ENCODE results near the gene EPHB6. TPM values are rescaled to one million over a fixed set of nuclear protein-coding genes. Genes with fewer than 3 reads are reported as not detected.

The EPHB6 gene
- polyA plus RNA-seq, 6 donors from 2014 or later, result 10.0 to 32.4 (median 19.0) TPM

GRCh38 chr7:142870566-142871259, 15.8 kb downstream of the EPHB6 start:
- H3K27me3 Mint-ChIP-seq, result peaks cover 0 to 9% (median 3%) of the 10 kb centered on the region in 3 donors
- peaks cover 0 to 5% (median 0%) of the 10 kb centered on the region in 3 donors for H3K4me1 Mint-ChIP-seq
- no peak for DNase-seq
- H3K4me3 Mint-ChIP-seq, result no peak overlapping the region
- peaks cover 0 to 2% (median 0%) of the 10 kb centered on the region in 7 donors for H3K9me3 Mint-ChIP-seq
- no peak overlapping the region for H3K27ac Mint-ChIP-seq
- ATAC-seq (ENCODE audit: low read depth in 2 of 2), result no peak
- H3K36me3 Mint-ChIP-seq, result peaks cover 9 to 11% of the 10 kb centered on the region in 2 donors

DNA sequence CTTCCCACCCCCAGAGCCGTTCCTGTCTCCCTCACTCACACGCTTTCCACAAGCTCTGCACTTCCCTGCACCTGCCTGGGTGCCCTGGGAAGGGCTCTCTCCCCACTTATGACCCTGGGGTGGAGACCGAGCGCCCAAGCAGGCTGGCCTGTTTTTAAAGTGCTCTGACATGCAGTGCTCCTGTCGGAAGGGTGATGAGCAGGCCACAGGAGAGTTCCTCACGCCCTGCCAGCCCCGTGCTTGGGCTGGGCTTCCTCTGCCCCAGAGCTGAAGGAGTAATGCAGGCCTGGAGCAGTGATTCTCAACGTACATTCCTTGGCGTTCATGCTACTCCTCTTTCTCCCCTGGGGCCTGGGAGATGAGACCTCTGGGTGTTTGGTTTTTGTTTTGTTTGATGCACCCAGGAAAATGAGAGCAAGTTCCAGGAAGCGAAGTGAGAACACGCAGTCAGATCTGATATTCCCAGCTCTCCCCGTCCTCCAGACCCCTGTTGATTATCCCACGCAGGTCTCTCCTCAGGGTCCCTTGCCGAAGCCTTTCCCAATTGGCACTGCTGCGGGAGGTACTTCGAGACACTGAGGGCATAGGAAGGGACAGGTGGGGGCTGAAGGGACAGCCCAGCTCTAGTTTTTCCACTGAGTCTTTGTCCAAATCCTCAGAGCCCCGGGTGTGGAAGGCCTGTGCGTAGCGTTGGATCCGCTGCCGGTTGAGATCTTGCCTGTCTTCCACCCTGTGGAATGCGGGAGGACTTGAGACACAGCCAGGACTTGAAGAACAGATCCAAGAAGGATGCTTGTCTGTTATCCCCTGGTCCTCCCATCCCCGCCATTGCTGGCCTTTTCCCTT, 16.6 kb downstream of the EPHB6 start:
- H3K27me3 Mint-ChIP-seq, result peaks cover 0 to 17% (median 11%) of the 10 kb centered on the region in 3 donors
- H3K27ac Mint-ChIP-seq, result no peak overlapping the region
- no peak overlapping the region for H3K4me3 Mint-ChIP-seq
- DNase-seq, result no peak
- peaks cover 0 to 5% (median 0%) of the 10 kb centered on the region in 3 donors for H3K4me1 Mint-ChIP-seq
- H3K9me3 Mint-ChIP-seq, result peaks cover 0 to 2% (median 0%) of the 10 kb centered on the region in 7 donors
- peaks cover 9 to 11% of the 10 kb centered on the region in 2 donors for H3K36me3 Mint-ChIP-seq
- ATAC-seq (ENCODE audit: low read depth in 2 of 2), result no peak

DNA sequence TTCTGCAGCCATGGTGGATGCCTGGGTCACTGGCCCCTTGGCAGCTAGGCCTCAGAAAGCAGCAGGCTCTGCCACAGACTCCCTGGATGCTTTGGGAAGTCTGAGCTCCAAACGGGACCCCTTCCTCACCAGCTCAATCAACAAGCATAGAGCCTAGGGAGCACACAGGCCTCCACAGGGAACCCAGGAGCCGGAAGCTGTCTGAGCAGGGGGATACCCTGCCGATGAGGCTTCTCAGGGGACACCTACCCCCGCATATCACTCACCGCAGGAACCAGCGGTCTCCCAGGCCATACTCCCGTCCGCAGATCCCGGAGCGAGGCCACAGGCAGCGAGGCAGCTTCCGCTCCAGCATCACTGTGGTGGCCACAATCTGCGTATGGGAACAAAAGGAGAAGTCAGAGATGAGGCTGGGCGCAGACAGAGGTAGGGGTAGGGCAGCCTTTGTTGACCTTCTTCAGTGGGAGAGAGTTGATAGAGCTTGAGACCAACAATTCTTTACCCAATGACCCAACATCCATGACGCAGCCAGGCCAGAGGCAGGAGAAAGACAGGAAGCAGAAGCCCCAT, 17.3 kb downstream of the EPHB6 start:
- H3K27me3 Mint-ChIP-seq, result peaks cover 0 to 19% (median 18%) of the 10 kb centered on the region in 3 donors
- H3K4me1 Mint-ChIP-seq, result peaks cover 0 to 5% (median 0%) of the 10 kb centered on the region in 3 donors
- H3K27ac Mint-ChIP-seq, result peak overlapping the region in 1 of 6 donors; percentile 87
- H3K36me3 Mint-ChIP-seq, result peaks cover 9 to 11% of the 10 kb centered on the region in 2 donors
- H3K9me3 Mint-ChIP-seq, result peaks cover 0 to 2% (median 0%) of the 10 kb centered on the region in 7 donors
- H3K4me3 Mint-ChIP-seq, result no peak overlapping the region
- ATAC-seq (ENCODE audit: low read depth in 2 of 2), result no peak
- no peak for DNase-seq

DNA sequence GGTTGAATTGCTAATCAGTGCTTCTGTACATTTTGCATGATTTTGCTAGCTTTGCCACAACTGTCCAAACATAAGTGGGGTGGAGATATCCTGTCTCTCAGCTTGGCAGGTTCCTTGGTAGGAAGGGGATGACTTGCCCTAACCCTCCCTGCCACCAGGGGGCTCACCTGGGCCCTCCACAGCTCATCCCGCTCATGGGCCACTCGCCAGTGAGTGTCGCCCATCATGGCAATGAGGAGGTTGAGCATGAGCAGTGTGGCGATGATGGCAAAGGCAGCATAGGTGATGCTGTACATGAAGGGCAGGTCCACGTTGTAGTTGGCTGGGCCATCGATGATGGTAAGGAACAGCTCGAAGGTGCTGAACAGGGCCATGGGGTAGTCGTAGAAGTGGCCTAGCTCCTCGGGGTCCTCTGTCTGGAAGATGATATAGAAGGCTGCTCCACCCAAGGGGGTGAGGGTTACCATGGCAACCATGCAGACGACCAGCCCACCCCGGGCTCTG, 18.5 kb downstream of the EPHB6 start:
- H3K27me3 Mint-ChIP-seq, result peaks cover 0 to 28% (median 19%) of the 10 kb centered on the region in 3 donors
- H3K27ac Mint-ChIP-seq, result peak overlapping the region in 1 of 6 donors; percentile 39
- DNase-seq (no peak), ATAC-seq (ENCODE audit: low read depth in 2 of 2) (no peak)
- no peak overlapping the region for H3K4me3 Mint-ChIP-seq
- H3K9me3 Mint-ChIP-seq, result peaks cover 0 to 2% (median 0%) of the 10 kb centered on the region in 7 donors
- H3K36me3 Mint-ChIP-seq, result peaks cover 9 to 11% of the 10 kb centered on the region in 2 donors
- peaks cover 0 to 5% (median 0%) of the 10 kb centered on the region in 3 donors for H3K4me1 Mint-ChIP-seq

- H3K9me3 Mint-ChIP-seq, result peaks cover 0 to 2% (median 0%) of the 10 kb centered on the region in 7 donors
- DNase-seq (no peak), ATAC-seq (ENCODE audit: low read depth in 2 of 2) (no peak)
- H3K4me1 Mint-ChIP-seq, result peaks cover 0 to 5% (median 0%) of the 10 kb centered on the region in 3 donors
- no peak overlapping the region for H3K4me3 Mint-ChIP-seq
- no peak overlapping the region for H3K27ac Mint-ChIP-seq
- H3K27me3 Mint-ChIP-seq, result peaks cover 0 to 31% (median 19%) of the 10 kb centered on the region in 3 donors
- peaks cover 9 to 11% of the 10 kb centered on the region in 2 donors for H3K36me3 Mint-ChIP-seq
Observed at GRCh38 chr7:142873871-142874270, 19.0 kb downstream of the EPHB6 start.

GRCh38 chr7:142874409-142874808, 19.5 kb downstream of the EPHB6 start:
- Mint-ChIP-seq H3K9me3 (peaks cover 0 to 2% (median 0%) of the 10 kb centered on the region in 7 donors), H3K4me3 (no peak overlapping the region), H3K27ac (no peak overlapping the region), H3K36me3 (peaks cover 7 to 10% of the 10 kb centered on the region in 2 donors), H3K27me3 (peaks cover 0 to 34% (median 19%) of the 10 kb centered on the region in 3 donors), H3K4me1 (peaks cover 0 to 5% (median 0%) of the 10 kb centered on the region in 3 donors)
- no peak for ATAC-seq (ENCODE audit: low read depth in 2 of 2)
- no peak for DNase-seq

- no peak overlapping the region for H3K4me3 Mint-ChIP-seq
Observed at GRCh38 chr7:142874837-142875236, 20.0 kb downstream of the EPHB6 start.

GRCh38 chr7:142875456-142875855, 20.6 kb downstream of the EPHB6 start:
- H3K27ac Mint-ChIP-seq, result peak overlapping the region in 1 of 6 donors; percentile 35
- H3K4me1 Mint-ChIP-seq, result peaks cover 0 to 5% (median 0%) of the 10 kb centered on the region in 3 donors
- no peak for ATAC-seq (ENCODE audit: low read depth in 2 of 2)
- H3K27me3 Mint-ChIP-seq, result peaks cover 0 to 43% (median 19%) of the 10 kb centered on the region in 3 donors
- DNase-seq, result no peak
- no peaks in the 10 kb centered on the region for H3K36me3 Mint-ChIP-seq
- H3K4me3 Mint-ChIP-seq, result no peak overlapping the region
- H3K9me3 Mint-ChIP-seq, result no peaks in the 10 kb centered on the region

More at GRCh38 chr7:142874837-142875236, 20.0 kb downstream of the EPHB6 start:
- peaks cover 0 to 2% (median 0%) of the 10 kb centered on the region in 7 donors for H3K9me3 Mint-ChIP-seq
- no peak overlapping the region for H3K27ac Mint-ChIP-seq
- no peak for ATAC-seq (ENCODE audit: low read depth in 2 of 2)
- peaks cover 0 to 5% (median 0%) of the 10 kb centered on the region in 3 donors for H3K4me1 Mint-ChIP-seq
- peaks cover 0 to 38% (median 19%) of the 10 kb centered on the region in 3 donors for H3K27me3 Mint-ChIP-seq
- DNase-seq, result no peak
- peaks cover 3 to 6% of the 10 kb centered on the region in 2 donors for H3K36me3 Mint-ChIP-seq

DNA sequence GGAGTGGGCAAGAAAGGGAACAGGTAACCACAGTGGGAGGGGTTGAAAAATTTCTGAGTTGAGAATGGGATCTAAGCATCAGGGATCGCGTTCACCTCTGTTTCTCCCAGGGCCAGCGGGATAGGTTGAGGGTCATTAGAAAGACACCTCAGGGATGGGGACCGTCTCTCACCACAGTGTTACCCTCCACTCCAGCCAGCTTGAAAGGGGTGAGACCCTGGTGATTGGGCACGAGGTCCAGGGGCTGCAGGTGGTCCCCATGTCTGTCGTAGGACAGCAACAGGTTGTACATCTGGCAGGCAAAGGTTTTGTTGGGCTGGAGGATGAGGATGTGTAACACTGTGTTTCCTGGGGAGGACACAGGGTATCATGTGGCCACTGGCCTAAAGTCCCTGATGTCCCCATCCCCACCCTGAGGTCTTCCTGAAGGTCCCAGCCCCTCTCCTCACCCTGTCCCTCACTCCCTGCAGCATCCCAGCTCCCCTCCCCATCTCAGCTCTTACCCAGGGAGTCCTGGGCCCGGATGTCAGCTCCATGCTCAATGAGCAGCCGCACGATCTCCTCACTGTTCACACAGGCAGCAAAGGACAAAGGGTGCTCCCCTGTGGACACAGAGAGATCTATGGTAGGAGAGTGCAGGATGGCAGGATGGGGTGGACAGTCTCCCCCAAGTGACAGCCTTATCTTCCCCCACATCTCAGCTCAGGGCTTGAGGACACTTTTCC, 21.5 kb downstream of the EPHB6 start:
- Mint-ChIP-seq H3K27me3 (peaks cover 5 to 50% (median 19%) of the 10 kb centered on the region in 3 donors), H3K4me3 (no peak overlapping the region), H3K9me3 (no peaks in the 10 kb centered on the region), H3K27ac (peak overlapping the region in 2 of 6 donors; percentile 22 to 84), H3K36me3 (no peaks in the 10 kb centered on the region), H3K4me1 (peaks cover 0 to 5% (median 0%) of the 10 kb centered on the region in 3 donors)
- ATAC-seq (ENCODE audit: low read depth in 2 of 2) (no peak), DNase-seq (no peak)

DNA sequence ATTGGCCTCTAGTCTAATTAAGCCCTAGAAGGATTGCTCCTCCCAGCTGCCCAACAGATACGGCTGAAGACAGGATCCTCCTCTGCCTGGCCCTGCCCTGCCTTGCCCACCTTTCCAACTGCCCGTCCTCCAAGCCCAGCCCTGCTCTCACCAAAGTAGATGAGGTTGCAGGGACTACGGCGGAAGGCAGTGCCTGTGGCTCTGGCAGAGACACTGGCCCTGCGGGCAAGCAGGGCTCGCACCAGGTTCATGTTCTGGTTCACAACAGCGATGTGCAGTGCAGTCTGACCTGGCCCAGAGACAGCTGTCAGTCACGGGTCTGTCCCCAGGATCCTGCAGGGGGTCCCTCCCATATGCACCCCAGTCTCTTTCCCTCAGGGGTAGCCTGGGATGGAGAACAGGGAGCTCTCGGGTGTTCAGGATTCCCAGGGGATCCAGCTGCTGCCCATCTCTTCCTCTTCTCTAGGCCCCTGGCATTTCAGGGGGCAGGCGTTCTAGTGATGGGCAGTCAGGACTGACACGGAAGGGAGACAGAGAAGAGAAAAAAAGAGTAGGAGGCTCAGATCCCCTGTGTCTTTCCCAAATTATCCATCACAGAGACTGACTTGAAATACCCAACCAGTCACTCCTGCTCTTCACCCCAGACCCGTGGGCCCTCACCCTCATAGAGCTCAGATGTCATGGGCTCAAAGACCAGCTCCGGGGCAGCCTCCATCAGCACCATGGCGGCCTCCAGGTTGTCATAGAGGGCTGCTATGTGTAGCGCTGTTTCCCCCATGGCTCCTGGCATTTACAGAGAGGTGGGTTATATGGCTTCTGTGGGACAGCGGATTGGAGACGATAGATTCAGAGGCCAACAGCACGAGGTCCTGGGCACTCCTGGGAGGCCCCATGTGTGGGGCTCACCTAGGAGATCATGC, 22.4 kb downstream of the EPHB6 start:
- Mint-ChIP-seq H3K4me3 (no peak overlapping the region), H3K9me3 (no peaks in the 10 kb centered on the region), H3K4me1 (peaks cover 0 to 5% (median 0%) of the 10 kb centered on the region in 3 donors), H3K36me3 (no peaks in the 10 kb centered on the region), H3K27ac (no peak overlapping the region), H3K27me3 (peaks cover 5 to 56% (median 19%) of the 10 kb centered on the region in 3 donors)
- DNase-seq, result no peak
- ATAC-seq (ENCODE audit: low read depth in 2 of 2), result no peak

DNA sequence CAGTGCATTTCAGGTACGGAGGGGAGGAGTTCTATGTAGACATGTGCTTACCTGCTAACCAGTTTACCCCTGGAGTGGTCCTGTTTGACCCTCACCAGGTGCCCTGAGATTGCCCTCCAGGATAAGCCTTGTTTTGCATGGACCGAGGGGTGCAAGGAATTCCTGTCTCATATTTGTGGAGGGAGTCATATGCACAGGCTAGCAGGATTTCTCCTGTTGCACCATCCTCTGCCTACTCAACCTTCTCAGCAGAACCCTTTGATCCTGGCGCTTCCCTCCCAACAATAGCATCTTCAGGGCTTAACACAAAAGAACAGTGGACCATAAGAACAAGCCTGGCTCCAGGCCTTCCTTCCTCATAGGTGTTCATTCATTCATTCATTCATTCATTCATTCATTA, 23.4 kb downstream of the EPHB6 start:
- peak overlapping the region in 1 of 6 donors; percentile 25 for H3K27ac Mint-ChIP-seq
- DNase-seq, result no peak
- H3K4me1 Mint-ChIP-seq, result peaks cover 0 to 5% (median 0%) of the 10 kb centered on the region in 3 donors
- no peaks in the 10 kb centered on the region for H3K9me3 Mint-ChIP-seq
- no peaks in the 10 kb centered on the region for H3K36me3 Mint-ChIP-seq
- no peak for ATAC-seq (ENCODE audit: low read depth in 2 of 2)
- H3K27me3 Mint-ChIP-seq, result peaks cover 5 to 59% (median 19%) of the 10 kb centered on the region in 3 donors
- no peak overlapping the region for H3K4me3 Mint-ChIP-seq

DNA sequence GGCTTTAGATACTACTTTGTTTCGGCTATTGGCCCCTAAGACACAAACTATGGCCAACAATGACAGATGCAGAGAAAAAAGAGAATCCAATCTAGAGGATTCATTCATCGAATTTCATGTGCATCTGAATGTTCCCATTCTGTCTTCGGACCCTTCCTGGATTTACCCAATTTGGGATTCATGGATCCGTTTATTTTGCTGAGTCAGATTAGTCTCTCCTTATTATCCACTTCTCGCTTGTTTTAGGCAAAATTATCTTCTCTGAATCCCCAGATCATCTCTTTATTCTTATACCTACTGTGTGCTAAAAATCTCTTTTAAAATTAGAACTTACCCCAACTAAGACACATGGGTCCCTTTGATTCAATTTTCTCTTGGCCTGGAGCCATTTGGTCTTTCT, 24.2 kb downstream of the EPHB6 start:
- no peak for DNase-seq
- Mint-ChIP-seq H3K4me1 (peaks cover 0 to 5% (median 0%) of the 10 kb centered on the region in 3 donors), H3K4me3 (no peak overlapping the region), H3K27ac (no peak overlapping the region), H3K27me3 (peaks cover 5 to 59% (median 19%) of the 10 kb centered on the region in 3 donors), H3K36me3 (no peaks in the 10 kb centered on the region), H3K9me3 (no peaks in the 10 kb centered on the region)
- ATAC-seq (ENCODE audit: low read depth in 2 of 2), result no peak

All from naive B cell (primary cell).